Measurements from ENCODE around the gene ARHGAP22. TPM values are rescaled to one million over a fixed set of nuclear protein-coding genes. Genes with fewer than 3 reads are reported as not detected.
A peak's percentile ranks its signal among the peaks of the same experiment; 100 is the strongest.

The ARHGAP22 gene
- total RNA-seq, 1 donor from 2014 or later: 6.2 TPM

- peak overlapping the region; percentile 84 for H3K4me2 ChIP-seq (ENCODE audit: low read length)
- DNase-seq (ENCODE audit: low read depth): peak; percentile 96
- H3K4me3 ChIP-seq (ENCODE audit: insufficient read depth, low read depth, low read length): peak overlapping the region; percentile 56
- no peak for FAIRE-seq
- peak overlapping the region; percentile 34 for H3K27ac ChIP-seq (ENCODE audit: low read depth, low read length)
- H3K27me3 ChIP-seq (ENCODE audit: insufficient read depth, low read length): no peaks in the 10 kb centered on the region
- H2AFZ ChIP-seq (ENCODE audit: low read depth, low read length): no peak overlapping the region
- H3K79me2 ChIP-seq (ENCODE audit: insufficient read depth, low read length): peaks cover 70% of the 10 kb centered on the region
- peaks cover 2% of the 10 kb centered on the region for H3K9me3 Mint-ChIP-seq (ENCODE audit: unreplicated experiment)
- H3K27me3 Mint-ChIP-seq (ENCODE audit: low read depth, unreplicated experiment): peaks cover 32% of the 10 kb centered on the region
- H3K4me1 ChIP-seq (ENCODE audit: insufficient read depth, low read length): peaks cover 34% of the 10 kb centered on the region
- peaks cover 69% of the 10 kb centered on the region for H4K20me1 ChIP-seq (ENCODE audit: insufficient read depth, low read length)
- no peak overlapping the region for H3K27ac Mint-ChIP-seq (ENCODE audit: unreplicated experiment)
- TF ChIP-seq EZH2 (IDR thresholded peaks at IDR 0.05; ENCODE audit: insufficient read depth, low read length) (no peak), CTCF (IDR thresholded peaks at IDR 0.05; ENCODE audit: insufficient read depth, low read depth, low read length) (no peak)
- H3K4me1 Mint-ChIP-seq (ENCODE audit: low read depth, unreplicated experiment): peaks cover 10% of the 10 kb centered on the region
- H3K36me3 ChIP-seq (ENCODE audit: insufficient read depth, low read length): no peaks in the 10 kb centered on the region
- H3K9ac ChIP-seq (ENCODE audit: low read length): peak overlapping the region; percentile 33
- H3K36me3 Mint-ChIP-seq (ENCODE audit: low read depth, unreplicated experiment): peaks cover 1% of the 10 kb centered on the region
- no peaks in the 10 kb centered on the region for H3K9me3 ChIP-seq (ENCODE audit: insufficient read depth, low read depth, low read length)
- H3K4me3 Mint-ChIP-seq (ENCODE audit: unreplicated experiment): peak overlapping the region; percentile 79
These were observed 81.6 kb downstream of the ARHGAP22 start for GRCh38 chr10:48523212-48523819.

GRCh38 chr10:48522011-48522765, 82.7 kb downstream of the ARHGAP22 start:
- Mint-ChIP-seq H3K4me1 (ENCODE audit: low read depth, unreplicated experiment) (peaks cover 10% of the 10 kb centered on the region), H3K27ac (ENCODE audit: unreplicated experiment) (no peak overlapping the region), H3K9me3 (ENCODE audit: unreplicated experiment) (peaks cover 2% of the 10 kb centered on the region), H3K36me3 (ENCODE audit: low read depth, unreplicated experiment) (peaks cover 1% of the 10 kb centered on the region), H3K27me3 (ENCODE audit: low read depth, unreplicated experiment) (peaks cover 38% of the 10 kb centered on the region), H3K4me3 (ENCODE audit: unreplicated experiment) (no peak overlapping the region)
- no peak for FAIRE-seq
- peaks cover 69% of the 10 kb centered on the region for H4K20me1 ChIP-seq (ENCODE audit: insufficient read depth, low read length)
- no peak overlapping the region for H3K9ac ChIP-seq (ENCODE audit: low read length)
- no peak overlapping the region for H3K4me3 ChIP-seq (ENCODE audit: insufficient read depth, low read depth, low read length)
- peaks cover 72% of the 10 kb centered on the region for H3K79me2 ChIP-seq (ENCODE audit: insufficient read depth, low read length)
- peak; percentile 21 for DNase-seq (ENCODE audit: low read depth)
- H2AFZ ChIP-seq (ENCODE audit: low read depth, low read length): no peak overlapping the region
- H3K9me3 ChIP-seq (ENCODE audit: insufficient read depth, low read depth, low read length): no peaks in the 10 kb centered on the region
- no peak overlapping the region for H3K4me2 ChIP-seq (ENCODE audit: low read length)
- peaks cover 28% of the 10 kb centered on the region for H3K4me1 ChIP-seq (ENCODE audit: insufficient read depth, low read length)
- H3K36me3 ChIP-seq (ENCODE audit: insufficient read depth, low read length): no peaks in the 10 kb centered on the region
- TF ChIP-seq EZH2 (IDR thresholded peaks at IDR 0.05; ENCODE audit: insufficient read depth, low read length): no peak
- TF ChIP-seq CTCF (IDR thresholded peaks at IDR 0.05; ENCODE audit: insufficient read depth, low read depth, low read length): no peak
- no peaks in the 10 kb centered on the region for H3K27me3 ChIP-seq (ENCODE audit: insufficient read depth, low read length)
- H3K27ac ChIP-seq (ENCODE audit: low read depth, low read length): no peak overlapping the region

GRCh38 chr10:48520594-48520993, 84.3 kb downstream of the ARHGAP22 start:
- Mint-ChIP-seq H3K4me3 (ENCODE audit: unreplicated experiment) (no peak overlapping the region), H3K27me3 (ENCODE audit: low read depth, unreplicated experiment) (peaks cover 38% of the 10 kb centered on the region), H3K27ac (ENCODE audit: unreplicated experiment) (no peak overlapping the region), H3K9me3 (ENCODE audit: unreplicated experiment) (no peaks in the 10 kb centered on the region), H3K4me1 (ENCODE audit: low read depth, unreplicated experiment) (peaks cover 4% of the 10 kb centered on the region), H3K36me3 (ENCODE audit: low read depth, unreplicated experiment) (peaks cover 3% of the 10 kb centered on the region)
- H3K4me3 ChIP-seq (ENCODE audit: insufficient read depth, low read depth, low read length): no peak overlapping the region
- H3K4me1 ChIP-seq (ENCODE audit: insufficient read depth, low read length): peaks cover 12% of the 10 kb centered on the region
- TF ChIP-seq CTCF (IDR thresholded peaks at IDR 0.05; ENCODE audit: insufficient read depth, low read depth, low read length) (no peak), EZH2 (IDR thresholded peaks at IDR 0.05; ENCODE audit: insufficient read depth, low read length) (no peak)
- DNase-seq (ENCODE audit: low read depth) (no peak), FAIRE-seq (no peak)
- H3K9ac ChIP-seq (ENCODE audit: low read length): no peak overlapping the region
- H3K79me2 ChIP-seq (ENCODE audit: insufficient read depth, low read length): peaks cover 88% of the 10 kb centered on the region
- no peaks in the 10 kb centered on the region for H3K36me3 ChIP-seq (ENCODE audit: insufficient read depth, low read length)
- no peak overlapping the region for H3K4me2 ChIP-seq (ENCODE audit: low read length)
- H3K27ac ChIP-seq (ENCODE audit: low read depth, low read length): no peak overlapping the region
- no peak overlapping the region for H2AFZ ChIP-seq (ENCODE audit: low read depth, low read length)
- H3K27me3 ChIP-seq (ENCODE audit: insufficient read depth, low read length): no peaks in the 10 kb centered on the region
- peaks cover 69% of the 10 kb centered on the region for H4K20me1 ChIP-seq (ENCODE audit: insufficient read depth, low read length)
- no peaks in the 10 kb centered on the region for H3K9me3 ChIP-seq (ENCODE audit: insufficient read depth, low read depth, low read length)

Data from astrocyte (in vitro differentiated cells and primary cell).